GM11168 (cell line): ENCODE measurements around the gene EPHA10.

ENCODE experiments used
- in situ Hi-C: fragments of 300-500 bp; cut with MboI; formaldehyde crosslinking; loops from one replicate; pipeline ENCODE4 v1.12.0; 2022; ENCODE audit warnings: low sequenced_read_pairs; ENCODE audit not compliant: unreplicated experiment

Gene EPHA10

GRCh38 chr1:37764888-37765441 is at the start of gene EPHA10:
TSS of gene EPHA10 (minus strand) at chr1:37765120. CDS start at chr1:37765066, 54 bp downstream.
- in situ Hi-C loops: no loop called here

GRCh38 chr1:37814252-37814651 is 49.3 kb upstream of the EPHA10 start:
- in situ Hi-C loops: no loop called here

GRCh38 chr1:37813529-37814145 is 48.7 kb upstream of the EPHA10 start:
- in situ Hi-C loops: no loop called here

- in situ Hi-C loops: no loop called here
Measured at GRCh38 chr1:37811027-37811655, 46.2 kb upstream of the EPHA10 start.

- in situ Hi-C loops: no loop called here
Measured at GRCh38 chr1:37809942-37810341, 45.0 kb upstream of the EPHA10 start.

GRCh38 chr1:37808369-37809319 is 43.7 kb upstream of the EPHA10 start:
- in situ Hi-C loops: no loop called here

- in situ Hi-C loops: no loop called here
Measured at GRCh38 chr1:37807555-37808368, 42.8 kb upstream of the EPHA10 start, which contains the start of the genes C1orf122 and YRDC. TSS of gene C1orf122 (plus strand) at chr1:37807790. CDS start at chr1:37808405, 615 bp downstream. TSS of gene YRDC (minus strand) at chr1:37808208. CDS start at chr1:37808180, 28 bp downstream.

- in situ Hi-C loops: no loop called here
Measured at GRCh38 chr1:37807220-37807554, 42.3 kb upstream of the EPHA10 start.

- in situ Hi-C loops: no loop called here
Measured at GRCh38 chr1:37802439-37802838, 37.5 kb upstream of the EPHA10 start.

- in situ Hi-C loops: no loop called here
Measured at GRCh38 chr1:37797750-37798345, 32.9 kb upstream of the EPHA10 start.

- in situ Hi-C loops: no loop called here
Measured at GRCh38 chr1:37795340-37796125, 30.6 kb upstream of the EPHA10 start.

GRCh38 chr1:37794372-37795339 is 29.7 kb upstream of the EPHA10 start:
- in situ Hi-C loops: no loop called here

- in situ Hi-C loops: no loop called here
Measured at GRCh38 chr1:37793773-37794371, 29.0 kb upstream of the EPHA10 start, which contains the start of gene MANEAL. TSS of gene MANEAL (plus strand) at chr1:37793847. CDS start at chr1:37794183, 336 bp downstream.

- in situ Hi-C loops: no loop called here
Measured at GRCh38 chr1:37792943-37793686, 28.2 kb upstream of the EPHA10 start.

- in situ Hi-C loops: no loop called here
Measured at GRCh38 chr1:37782491-37782890, 17.6 kb upstream of the EPHA10 start.

GRCh38 chr1:37778654-37779053 is 13.7 kb upstream of the EPHA10 start:
- in situ Hi-C loops: no loop called here
